ENCODE results near the gene SOX2.

DNA sequence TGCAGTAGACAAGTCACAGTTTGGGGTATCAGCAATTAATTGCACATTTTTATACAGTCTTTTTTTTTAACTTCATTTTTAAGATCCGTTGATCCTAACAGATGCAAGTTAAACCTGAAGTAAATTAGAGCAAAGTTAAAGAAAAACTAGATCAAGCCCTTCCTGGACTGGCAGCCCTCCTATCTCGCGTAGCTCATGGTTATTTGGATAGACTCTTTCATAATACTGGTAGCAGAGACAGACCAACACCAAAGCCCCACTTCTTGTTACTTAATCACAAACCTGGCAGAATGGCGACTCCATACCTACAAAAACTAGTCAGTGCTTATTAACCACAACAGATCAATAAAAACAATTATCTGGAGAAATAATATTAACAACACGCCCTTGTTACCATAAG is 26.8 kb downstream of the SOX2 start:
- TF ChIP-seq, protein P1, sequence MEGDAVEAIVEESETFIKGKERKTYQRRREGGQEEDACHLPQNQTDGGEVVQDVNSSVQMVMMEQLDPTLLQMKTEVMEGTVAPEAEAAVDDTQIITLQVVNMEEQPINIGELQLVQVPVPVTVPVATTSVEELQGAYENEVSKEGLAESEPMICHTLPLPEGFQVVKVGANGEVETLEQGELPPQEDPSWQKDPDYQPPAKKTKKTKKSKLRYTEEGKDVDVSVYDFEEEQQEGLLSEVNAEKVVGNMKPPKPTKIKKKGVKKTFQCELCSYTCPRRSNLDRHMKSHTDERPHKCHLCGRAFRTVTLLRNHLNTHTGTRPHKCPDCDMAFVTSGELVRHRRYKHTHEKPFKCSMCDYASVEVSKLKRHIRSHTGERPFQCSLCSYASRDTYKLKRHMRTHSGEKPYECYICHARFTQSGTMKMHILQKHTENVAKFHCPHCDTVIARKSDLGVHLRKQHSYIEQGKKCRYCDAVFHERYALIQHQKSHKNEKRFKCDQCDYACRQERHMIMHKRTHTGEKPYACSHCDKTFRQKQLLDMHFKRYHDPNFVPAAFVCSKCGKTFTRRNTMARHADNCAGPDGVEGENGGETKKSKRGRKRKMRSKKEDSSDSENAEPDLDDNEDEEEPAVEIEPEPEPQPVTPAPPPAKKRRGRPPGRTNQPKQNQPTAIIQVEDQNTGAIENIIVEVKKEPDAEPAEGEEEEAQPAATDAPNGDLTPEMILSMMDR (IDR thresholded peaks at IDR 0.05; ENCODE audit: insufficient read depth, low read length, poor library complexity, severe bottlenecking): no peak
- no peak for TF ChIP-seq EZH2phosphoT487 (conservative IDR thresholded peaks at IDR 0.05; ENCODE audit: low read length)

Data from SU-DHL-6 (cell line).